Measurements from ENCODE around the gene WFDC8. TPM values are rescaled to one million over a fixed set of nuclear protein-coding genes. Genes with fewer than 3 reads are reported as not detected.
A peak's percentile ranks its signal among the peaks of the same experiment; 100 is the strongest.

WFDC8 gene
- polyA plus RNA-seq, 1 experiment = not detected

- CTCF ChIA-PET = interaction anchor here (1.1 to 2.5 kb wide), 3 partner anchors 18 to 160 kb away, joined by 3 to 10 read pairs (median 4); partner anchors contain the start of gene WFDC10A
- Histone ChIP-seq H3K4me3 (ENCODE audit: low read depth, low read length) (no peak overlapping the region), H3K27me3 (ENCODE audit: control insufficient read depth, insufficient read depth, low read length) (no peaks in the 10 kb centered on the region), H3K36me3 (ENCODE audit: control insufficient read depth, insufficient read depth, low read length) (no peaks in the 10 kb centered on the region)
- POLR2A ChIA-PET = no interaction called here
- peak; percentile 48 for DNase-seq (ENCODE audit: low read depth)
- TF ChIP-seq CTCF (IDR thresholded peaks at IDR 0.05; ENCODE audit: insufficient read depth, low read depth, low read length) = no peak
Observed at GRCh38 chr20:45611054-45611453, 32.0 kb upstream of the WFDC8 start.

DNA sequence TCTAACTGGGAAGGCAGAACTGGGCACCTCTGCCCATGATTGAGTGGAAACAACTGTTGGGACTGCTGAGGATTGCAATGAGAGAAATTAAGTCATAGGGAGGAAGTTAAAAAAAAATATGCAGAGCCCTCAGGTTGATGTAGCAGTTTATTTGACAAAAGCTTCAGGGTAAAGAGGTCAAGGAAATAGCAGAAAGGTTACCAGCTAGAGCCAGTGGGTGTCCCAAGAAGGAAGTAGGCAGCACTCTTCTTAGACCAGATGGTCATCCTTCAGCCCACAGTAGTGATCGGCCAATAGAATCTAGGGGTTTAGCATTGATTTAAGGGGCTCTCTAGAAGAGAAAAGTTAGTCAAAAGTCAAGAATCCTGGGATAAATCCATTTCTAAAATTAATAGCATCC, 28.7 kb upstream of the WFDC8 start:
- TF ChIP-seq CTCF (IDR thresholded peaks at IDR 0.05; ENCODE audit: insufficient read depth, low read depth, low read length) = no peak
- DNase-seq (ENCODE audit: low read depth) = no peak
- POLR2A ChIA-PET = no interaction called here

DNA sequence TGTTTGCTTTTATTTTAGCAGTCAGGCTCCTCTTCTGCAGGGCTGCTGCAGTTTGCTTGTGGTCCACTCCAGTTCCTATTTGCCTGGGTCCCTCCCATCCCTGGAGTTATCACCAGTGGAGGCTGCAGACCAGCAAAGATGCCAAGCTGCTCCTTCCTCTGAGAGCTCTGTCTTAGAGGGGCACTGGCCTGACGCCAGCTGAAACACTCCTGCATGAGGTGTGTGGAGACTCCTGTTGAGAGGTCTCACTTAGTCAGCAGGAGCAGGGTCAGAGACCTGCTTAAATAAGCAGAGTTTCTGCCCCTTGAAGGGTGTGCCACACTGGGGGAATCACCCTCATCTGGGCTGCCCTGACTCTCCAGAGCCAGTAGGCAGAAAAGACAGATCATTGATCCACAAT, 16.2 kb upstream of the WFDC8 start:
- CTCF ChIA-PET = interaction anchor here (3.8 kb wide), 1 partner anchor 176 kb away, joined by 38 read pairs; no protein-coding TSS in a partner anchor
- Histone ChIP-seq H3K4me3 (ENCODE audit: low read depth, low read length) (no peak overlapping the region), H3K27me3 (ENCODE audit: control insufficient read depth, insufficient read depth, low read length) (peaks cover 1% of the 10 kb centered on the region; the same call in 1 of the 2 replicates), H3K36me3 (ENCODE audit: control insufficient read depth, insufficient read depth, low read length) (no peaks in the 10 kb centered on the region)
- TF ChIP-seq CTCF (IDR thresholded peaks at IDR 0.05; ENCODE audit: insufficient read depth, low read depth, low read length) = no peak
- POLR2A ChIA-PET = no interaction called here
- no peak for DNase-seq (ENCODE audit: low read depth)

More for the DNA sequence above, 28.7 kb upstream of the WFDC8 start:
- no peaks in the 10 kb centered on the region for H3K36me3 ChIP-seq (ENCODE audit: control insufficient read depth, insufficient read depth, low read length)
- H3K4me3 ChIP-seq (ENCODE audit: low read depth, low read length) = no peak overlapping the region
- CTCF ChIA-PET = no interaction called here
- no peaks in the 10 kb centered on the region for H3K27me3 ChIP-seq (ENCODE audit: control insufficient read depth, insufficient read depth, low read length)

DNA sequence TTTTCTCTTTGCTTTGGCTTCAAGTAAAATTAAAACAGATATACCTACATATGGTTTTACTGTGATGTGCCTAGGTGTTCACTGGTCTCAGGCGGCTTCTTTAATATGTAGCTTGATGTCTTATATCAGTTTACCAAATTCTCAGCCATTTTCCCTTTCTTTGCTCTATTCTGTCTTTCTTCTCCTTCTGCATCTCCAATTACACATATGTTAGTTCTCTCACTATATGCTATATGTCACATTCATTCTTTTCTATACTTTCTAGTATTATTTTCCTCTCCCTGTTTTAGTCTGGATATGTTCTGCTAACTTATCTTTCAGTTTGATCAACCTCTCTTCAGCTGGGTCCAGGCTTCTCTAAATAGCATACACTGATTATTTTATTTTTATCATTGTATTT, 14.4 kb upstream of the WFDC8 start:
- Histone ChIP-seq H3K36me3 (ENCODE audit: control insufficient read depth, insufficient read depth, low read length) (no peaks in the 10 kb centered on the region), H3K4me3 (ENCODE audit: low read depth, low read length) (no peak overlapping the region), H3K27me3 (ENCODE audit: control insufficient read depth, insufficient read depth, low read length) (peaks cover 1% of the 10 kb centered on the region; the same call in 1 of the 2 replicates)
- ChIA-PET CTCF (interaction anchor here (0.6 to 3.8 kb wide), 6 partner anchors 18 to 177 kb away, joined by 3 to 38 read pairs (median 4); no protein-coding TSS in a partner anchor), POLR2A (no interaction called here)
- DNase-seq (ENCODE audit: low read depth) = no peak
- TF ChIP-seq CTCF (IDR thresholded peaks at IDR 0.05; ENCODE audit: insufficient read depth, low read depth, low read length) = no peak

DNA sequence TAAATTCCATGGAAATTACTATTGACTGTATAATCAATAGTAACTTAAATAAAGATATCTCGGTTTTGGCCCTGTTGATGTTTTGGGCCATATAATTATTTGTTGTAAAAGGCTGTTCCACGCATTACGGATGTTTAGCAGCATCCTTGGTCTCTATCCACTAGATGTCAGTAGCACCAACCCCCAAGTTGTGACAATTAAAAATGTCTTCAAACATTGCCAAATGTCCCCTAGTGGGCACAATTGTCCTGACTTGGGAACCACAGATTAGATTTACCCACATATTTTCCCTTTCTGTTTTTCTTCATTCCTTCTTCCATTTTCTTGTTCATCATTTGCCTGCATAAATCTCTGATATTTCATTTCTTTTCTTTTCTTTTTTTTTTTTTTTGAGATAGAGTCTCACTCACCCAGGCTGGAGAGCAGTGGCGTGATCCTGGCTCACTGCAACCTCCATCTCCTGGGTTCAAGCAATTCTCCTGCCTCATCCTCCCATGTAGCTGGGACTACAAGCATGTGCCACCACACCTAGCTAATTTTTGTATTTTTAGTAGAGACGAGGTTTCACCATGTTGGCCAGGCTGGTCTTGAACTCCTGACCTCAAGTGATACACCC, 13.6 kb upstream of the WFDC8 start:
- DNase-seq (ENCODE audit: low read depth) = no peak
- POLR2A ChIA-PET = no interaction called here
- peak; percentile 60 for TF ChIP-seq CTCF (IDR thresholded peaks at IDR 0.05; ENCODE audit: insufficient read depth, low read depth, low read length)
- CTCF ChIA-PET = interaction anchor here (0.6 to 3.8 kb wide), 7 partner anchors 15 to 178 kb away, joined by 3 to 38 read pairs (median 4); no protein-coding TSS in a partner anchor
- Histone ChIP-seq H3K4me3 (ENCODE audit: low read depth, low read length) (no peak overlapping the region), H3K36me3 (ENCODE audit: control insufficient read depth, insufficient read depth, low read length) (no peaks in the 10 kb centered on the region), H3K27me3 (ENCODE audit: control insufficient read depth, insufficient read depth, low read length) (0 out of 2 replicates have a peak, but pooled peaks cover 1% of the 10 kb centered on the region)
